ENCODE results near the gene TMEM259. TPM values are rescaled to one million over a fixed set of nuclear protein-coding genes. Genes with fewer than 3 reads are reported as not detected.

TMEM259 gene
- total RNA-seq, 1 donor from 2014 or later: 31.7 TPM

DNA sequence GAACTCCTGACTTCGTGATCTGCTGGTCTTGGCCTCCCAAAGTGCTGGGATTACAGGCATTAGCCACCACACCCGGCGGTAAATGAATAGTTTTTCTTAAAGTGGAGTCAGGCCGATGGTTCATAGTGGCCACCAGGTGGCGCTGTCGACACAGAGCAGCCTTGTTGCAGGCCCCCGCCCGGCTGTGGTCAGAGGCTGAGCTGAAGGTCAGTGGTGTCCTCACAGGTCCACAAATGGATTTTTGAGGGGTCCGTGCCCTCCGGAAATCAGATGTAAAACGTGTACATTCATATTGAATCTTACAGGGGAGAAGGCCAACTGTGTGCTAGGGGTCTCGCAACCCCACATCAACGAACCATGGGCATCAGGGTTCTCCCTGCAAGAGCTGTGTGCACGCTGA is 50.2 kb downstream of the TMEM259 start:
- no peak overlapping the region for H3K4me3 ChIP-seq
- H3K27me3 Mint-ChIP-seq (ENCODE audit: insufficient read depth, low read depth): peaks cover 8% of the 10 kb centered on the region

DNA sequence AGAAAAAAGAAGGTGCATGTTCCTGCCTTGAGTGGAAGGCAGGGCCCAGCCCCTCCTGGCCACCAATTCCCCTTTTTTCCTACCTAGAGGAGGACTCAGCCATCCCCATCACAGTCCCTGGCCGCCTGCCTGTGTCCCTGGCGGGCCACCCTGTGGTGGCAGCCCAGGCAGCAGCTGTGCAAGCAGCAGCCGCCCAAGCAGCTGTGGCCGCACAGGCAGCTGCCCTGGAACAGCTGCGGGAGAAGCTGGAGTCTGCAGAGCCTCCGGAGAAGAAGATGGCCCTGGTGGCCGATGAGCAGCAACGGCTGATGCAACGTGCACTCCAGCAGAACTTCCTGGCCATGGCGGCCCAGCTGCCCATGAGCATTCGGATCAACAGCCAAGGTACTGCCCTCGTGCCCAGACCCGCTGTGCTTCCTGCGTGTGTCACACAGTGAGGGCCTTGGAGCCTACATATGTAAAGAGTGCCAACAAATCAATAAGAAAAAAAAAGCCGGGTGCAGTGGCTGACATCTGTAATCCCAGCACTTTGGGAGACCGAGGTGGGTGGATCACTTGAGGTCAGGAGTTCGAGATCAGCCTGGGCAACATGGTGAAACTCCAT is 54.3 kb downstream of the TMEM259 start:
- Histone ChIP-seq H4K20me1 (ENCODE audit: low read depth) (no peaks in the 10 kb centered on the region), H3K4me2 (no peak overlapping the region), H3K79me2 (ENCODE audit: low read depth) (no peaks in the 10 kb centered on the region), H3F3A (ENCODE audit: low read depth) (peaks cover 11% of the 10 kb centered on the region), H2AFZ (replicated peaks) (no peak overlapping the region), H3K4me3 (no peak overlapping the region), H3K9ac (no peak overlapping the region), H3K27me3 (no peaks in the 10 kb centered on the region), H3K27ac (no peak overlapping the region), H3K36me3 (peaks cover 38% of the 10 kb centered on the region), H3K9me3 (ENCODE audit: low read depth) (peaks cover 5% of the 10 kb centered on the region), H3K4me1 (no peaks in the 10 kb centered on the region)
- Mint-ChIP-seq H3K4me3 (no peak overlapping the region), H3K27ac (no peak overlapping the region), H3K9me3 (peaks cover 9% of the 10 kb centered on the region), H3K27me3 (ENCODE audit: insufficient read depth, low read depth) (peaks cover 9% of the 10 kb centered on the region), H3K36me3 (peaks cover 42% of the 10 kb centered on the region), H3K4me1 (peaks cover 5% of the 10 kb centered on the region)
- no peak for DNase-seq (ENCODE audit: low spot score)
- TF ChIP-seq EZH2 (IDR thresholded peaks at IDR 0.05): no peak
- no peak for TF ChIP-seq EZH2phosphoT487 (IDR thresholded peaks at IDR 0.05)
- TF ChIP-seq, protein P1, sequence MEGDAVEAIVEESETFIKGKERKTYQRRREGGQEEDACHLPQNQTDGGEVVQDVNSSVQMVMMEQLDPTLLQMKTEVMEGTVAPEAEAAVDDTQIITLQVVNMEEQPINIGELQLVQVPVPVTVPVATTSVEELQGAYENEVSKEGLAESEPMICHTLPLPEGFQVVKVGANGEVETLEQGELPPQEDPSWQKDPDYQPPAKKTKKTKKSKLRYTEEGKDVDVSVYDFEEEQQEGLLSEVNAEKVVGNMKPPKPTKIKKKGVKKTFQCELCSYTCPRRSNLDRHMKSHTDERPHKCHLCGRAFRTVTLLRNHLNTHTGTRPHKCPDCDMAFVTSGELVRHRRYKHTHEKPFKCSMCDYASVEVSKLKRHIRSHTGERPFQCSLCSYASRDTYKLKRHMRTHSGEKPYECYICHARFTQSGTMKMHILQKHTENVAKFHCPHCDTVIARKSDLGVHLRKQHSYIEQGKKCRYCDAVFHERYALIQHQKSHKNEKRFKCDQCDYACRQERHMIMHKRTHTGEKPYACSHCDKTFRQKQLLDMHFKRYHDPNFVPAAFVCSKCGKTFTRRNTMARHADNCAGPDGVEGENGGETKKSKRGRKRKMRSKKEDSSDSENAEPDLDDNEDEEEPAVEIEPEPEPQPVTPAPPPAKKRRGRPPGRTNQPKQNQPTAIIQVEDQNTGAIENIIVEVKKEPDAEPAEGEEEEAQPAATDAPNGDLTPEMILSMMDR (IDR thresholded peaks at IDR 0.05): no peak

More for the DNA sequence above, 50.2 kb downstream of the TMEM259 start:
- TF ChIP-seq EZH2 (IDR thresholded peaks at IDR 0.05): no peak
- TF ChIP-seq, protein P1 (IDR thresholded peaks at IDR 0.05): peak; percentile 71
- peaks cover 13% of the 10 kb centered on the region for H3F3A ChIP-seq (ENCODE audit: low read depth)
- H3K79me2 ChIP-seq (ENCODE audit: low read depth): no peaks in the 10 kb centered on the region
- no peaks in the 10 kb centered on the region for H3K27me3 ChIP-seq
- H3K27ac ChIP-seq: no peak overlapping the region
- H3K9ac ChIP-seq: no peak overlapping the region
- peaks cover 5% of the 10 kb centered on the region for H3K9me3 ChIP-seq (ENCODE audit: low read depth)
- no peak overlapping the region for H3K27ac Mint-ChIP-seq
- no peak overlapping the region for H3K4me3 Mint-ChIP-seq
- H3K9me3 Mint-ChIP-seq: peaks cover 9% of the 10 kb centered on the region
- no peak for DNase-seq (ENCODE audit: low spot score)
- no peak overlapping the region for H2AFZ ChIP-seq (replicated peaks)
- H3K4me1 Mint-ChIP-seq: peaks cover 4% of the 10 kb centered on the region
- H3K36me3 Mint-ChIP-seq: peaks cover 33% of the 10 kb centered on the region
- H3K4me2 ChIP-seq: no peak overlapping the region
- peaks cover 33% of the 10 kb centered on the region for H3K36me3 ChIP-seq
- no peaks in the 10 kb centered on the region for H3K4me1 ChIP-seq
- H4K20me1 ChIP-seq (ENCODE audit: low read depth): peaks cover 6% of the 10 kb centered on the region

DNA sequence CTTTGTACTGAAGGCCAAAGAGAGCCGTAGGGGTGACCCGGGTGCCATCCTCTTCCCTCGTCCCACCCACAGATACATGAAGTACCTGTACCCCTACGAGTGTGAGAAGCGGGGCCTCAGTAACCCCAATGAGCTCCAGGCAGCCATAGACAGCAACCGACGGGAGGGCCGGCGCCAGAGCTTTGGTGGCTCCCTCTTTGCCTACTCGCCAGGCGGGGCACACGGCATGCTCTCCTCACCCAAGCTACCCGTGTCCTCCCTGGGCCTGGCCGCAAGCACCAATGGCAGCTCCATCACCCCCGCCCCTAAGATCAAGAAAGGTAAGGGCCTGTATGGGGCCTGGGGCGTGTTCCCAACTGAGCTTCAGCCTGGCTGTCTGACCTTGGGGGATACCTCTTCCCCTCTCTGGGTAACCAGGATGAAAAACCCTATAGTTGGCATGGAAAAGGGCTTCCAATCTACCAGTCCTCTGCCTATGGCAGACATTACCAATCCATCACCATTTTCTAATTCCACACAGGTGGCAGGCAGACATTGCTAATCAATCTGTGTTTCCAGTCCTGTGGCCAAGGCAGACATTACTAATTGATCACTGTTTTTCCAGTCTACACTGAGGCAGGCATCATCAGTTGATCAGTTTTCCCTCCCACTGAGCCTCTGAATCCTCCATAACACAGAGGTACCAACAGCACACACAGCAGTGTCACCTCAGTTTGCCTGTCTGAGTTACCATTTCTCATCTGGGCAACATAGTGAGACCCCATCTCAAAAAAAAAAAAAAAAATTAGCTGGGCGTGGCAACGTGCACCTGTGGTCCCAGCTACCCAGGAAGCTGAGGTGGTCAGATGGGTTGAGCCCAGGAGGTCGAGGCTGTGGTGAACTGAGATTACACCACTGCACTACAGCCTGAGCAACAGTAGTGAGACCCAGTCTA is 55.9 kb downstream of the TMEM259 start:
- Histone ChIP-seq H3K4me1 (no peaks in the 10 kb centered on the region), H3F3A (ENCODE audit: low read depth) (peaks cover 4% of the 10 kb centered on the region), H3K4me3 (no peak overlapping the region), H3K27me3 (no peaks in the 10 kb centered on the region), H3K9ac (no peak overlapping the region), H2AFZ (replicated peaks) (no peak overlapping the region), H3K36me3 (peaks cover 25% of the 10 kb centered on the region), H4K20me1 (ENCODE audit: low read depth) (peaks cover 5% of the 10 kb centered on the region), H3K79me2 (ENCODE audit: low read depth) (peaks cover 8% of the 10 kb centered on the region), H3K4me2 (no peak overlapping the region), H3K9me3 (ENCODE audit: low read depth) (peaks cover 2% of the 10 kb centered on the region), H3K27ac (no peak overlapping the region)
- H3K9me3 Mint-ChIP-seq: peaks cover 3% of the 10 kb centered on the region
- no peak overlapping the region for H3K4me3 Mint-ChIP-seq
- H3K4me1 Mint-ChIP-seq: peaks cover 10% of the 10 kb centered on the region
- TF ChIP-seq, protein P1 (IDR thresholded peaks at IDR 0.05): no peak
- TF ChIP-seq EZH2 (IDR thresholded peaks at IDR 0.05): no peak
- no peak for TF ChIP-seq EZH2phosphoT487 (IDR thresholded peaks at IDR 0.05)
- H3K36me3 Mint-ChIP-seq: peaks cover 33% of the 10 kb centered on the region
- DNase-seq (ENCODE audit: low spot score): no peak
- H3K27me3 Mint-ChIP-seq (ENCODE audit: insufficient read depth, low read depth): peaks cover 7% of the 10 kb centered on the region
- no peak overlapping the region for H3K27ac Mint-ChIP-seq

Measured in neural progenitor cell (in vitro differentiated cells).